Left lung (tissue), 10 donors: ENCODE results near the gene PLA2G2E. TPM values are rescaled to one million over a fixed set of nuclear protein-coding genes. Genes with fewer than 3 reads are reported as not detected.
A peak's percentile ranks its signal among the peaks of the same experiment; 100 is the strongest.

Experiments used
- ATAC-seq: fragments of 200-7000 bp; cut with Tn5 transposase; one replicate; pipeline ENCODE4 v1.9.1; 2020; ENCODE audit warnings: moderate library complexity
- DNase-seq, 4 donors: peaks; one replicate each; pipeline ENCODE4 v3.0.0-alpha.2; 2013 to 2020
- H3K27ac ChIP-seq, 2 donors: fragments of 200-600 bp; sonication (generic) in 1 of 2; one replicate each; pipeline versions ENCODE4 v1.5.0 to v1.8.0; 2020 to 2021
- H3K27me3 ChIP-seq, 2 donors: fragments of 200-600 bp; sonication (generic) in 1 of 2; one replicate each; pipeline versions ENCODE4 v1.5.0 to v1.8.0; 2020 to 2021
- H3K36me3 ChIP-seq, 2 donors: fragments of 200-600 bp; sonication (generic) in 1 of 2; one replicate each; pipeline versions ENCODE4 v1.5.0 to v1.8.0; 2020 to 2021
- H3K4me1 ChIP-seq, 2 donors: fragments of 200-600 bp; one replicate each; pipeline ENCODE4 v1.8.0; 2021
- H3K4me3 ChIP-seq, 2 donors: fragments of 200-600 bp; sonication (generic) in 1 of 2; one replicate each; pipeline versions ENCODE4 v1.5.0 to v1.8.0; 2020 to 2021; ENCODE audit warnings: mild to moderate bottlenecking in 1 of 2
- H3K9me3 ChIP-seq, 2 donors: fragments of 200-600 bp; sonication (generic) in 1 of 2; one replicate each; pipeline versions ENCODE4 v1.5.0 to v1.8.0; 2020 to 2021
- intact Hi-C, 2 donors: fragments of 100-400 bp; cut with DNase I; formaldehyde crosslinking; loops; one replicate each; pipeline versions ENCODE4 v1.11.2 to v1.14.2; 2022
- polyA plus RNA-seq, 6 donors: library from polyadenylated mRNA; unstranded; fragments of 120-200 nt; gene quantifications; one replicate each; pipeline ENCODE4 v1.2.1, GENCODE V29; 2013; ENCODE audit not compliant: insufficient read length in 6 of 6
- total RNA-seq, 2 donors: library from RNA; stranded (reverse); fragmentation: NEBNext Ultra II Directional; extraction: Animal tissue kit (Norgen Biotek cat#: 25700); gene quantifications; one replicate each; pipeline ENCODE4 v1.2.1, GENCODE V29; 2021
- TF ChIP-seq, protein P1 (sequence below), 2 donors: fragments of 200-600 bp; sonication (generic) in 1 of 2; IDR thresholded peaks; one replicate each; pipeline versions ENCODE4 v1.5.0 to v1.8.0; 2021; ENCODE audit warnings: antibody characterized with exemption in 2 of 2
- donor health status: DM: no; HTN: yes; CAD: no.
- donor health status: DM: no; HTN: no; CAD: no.

PLA2G2E gene
- total and polyA plus RNA-seq, 8 donors = not detected

DNA sequence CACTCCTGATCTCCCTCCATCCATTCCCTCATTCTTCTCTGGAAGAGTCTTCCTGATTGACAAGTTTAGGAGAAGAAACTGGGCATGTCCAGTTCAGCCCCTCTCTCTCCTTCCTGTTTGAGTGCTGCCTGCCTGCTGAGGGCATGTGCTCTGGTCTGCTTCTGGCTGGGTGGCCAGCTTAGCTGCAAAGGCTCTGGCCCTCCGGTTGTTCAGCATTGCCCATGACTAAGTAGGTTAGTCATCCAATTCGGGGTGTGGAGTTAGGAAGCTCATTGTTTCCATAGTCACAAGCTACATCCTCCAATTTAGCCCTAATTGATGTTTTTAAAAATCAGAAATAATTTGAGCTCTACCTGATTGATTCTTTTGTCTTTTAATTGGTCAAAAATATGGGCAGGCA is 25.6 kb upstream of the PLA2G2E start:
- DNase-seq (no peak), ATAC-seq (peak; percentile 64)
- H3K4me1 ChIP-seq = no peaks in the 10 kb centered on the region
- peaks cover 0 to 27% of the 10 kb centered on the region in 2 donors for H3K27me3 ChIP-seq
- H3K9me3 ChIP-seq = no peaks in the 10 kb centered on the region
- TF ChIP-seq, protein P1, sequence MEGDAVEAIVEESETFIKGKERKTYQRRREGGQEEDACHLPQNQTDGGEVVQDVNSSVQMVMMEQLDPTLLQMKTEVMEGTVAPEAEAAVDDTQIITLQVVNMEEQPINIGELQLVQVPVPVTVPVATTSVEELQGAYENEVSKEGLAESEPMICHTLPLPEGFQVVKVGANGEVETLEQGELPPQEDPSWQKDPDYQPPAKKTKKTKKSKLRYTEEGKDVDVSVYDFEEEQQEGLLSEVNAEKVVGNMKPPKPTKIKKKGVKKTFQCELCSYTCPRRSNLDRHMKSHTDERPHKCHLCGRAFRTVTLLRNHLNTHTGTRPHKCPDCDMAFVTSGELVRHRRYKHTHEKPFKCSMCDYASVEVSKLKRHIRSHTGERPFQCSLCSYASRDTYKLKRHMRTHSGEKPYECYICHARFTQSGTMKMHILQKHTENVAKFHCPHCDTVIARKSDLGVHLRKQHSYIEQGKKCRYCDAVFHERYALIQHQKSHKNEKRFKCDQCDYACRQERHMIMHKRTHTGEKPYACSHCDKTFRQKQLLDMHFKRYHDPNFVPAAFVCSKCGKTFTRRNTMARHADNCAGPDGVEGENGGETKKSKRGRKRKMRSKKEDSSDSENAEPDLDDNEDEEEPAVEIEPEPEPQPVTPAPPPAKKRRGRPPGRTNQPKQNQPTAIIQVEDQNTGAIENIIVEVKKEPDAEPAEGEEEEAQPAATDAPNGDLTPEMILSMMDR (IDR thresholded peaks at IDR 0.05) = no peak
- intact Hi-C loops = no loop called here
- H3K36me3 ChIP-seq = no peaks in the 10 kb centered on the region
- no peak overlapping the region for H3K27ac ChIP-seq
- no peak overlapping the region for H3K4me3 ChIP-seq

DNA sequence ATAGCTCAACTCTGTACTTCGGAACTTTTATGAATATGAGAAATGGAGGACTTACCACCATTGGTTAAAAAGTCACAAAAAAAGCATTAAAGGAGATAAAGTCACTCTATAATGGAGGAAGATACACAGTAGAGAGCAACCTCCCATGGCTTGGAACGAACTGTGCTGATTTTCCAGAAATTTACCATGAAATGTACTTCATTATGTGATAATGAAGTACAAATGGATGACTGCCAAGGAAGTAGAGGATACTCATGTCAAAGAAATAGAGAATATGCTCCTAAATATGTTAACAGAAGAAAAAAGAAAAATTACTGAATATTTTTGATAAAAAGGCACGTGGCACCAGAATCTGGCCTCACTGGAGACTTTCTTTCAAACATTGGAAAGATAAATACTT is 23.6 kb upstream of the PLA2G2E start:
- Histone ChIP-seq H3K9me3 (no peaks in the 10 kb centered on the region), H3K27ac (no peak overlapping the region), H3K27me3 (peaks cover 0 to 23% of the 10 kb centered on the region in 2 donors), H3K36me3 (no peaks in the 10 kb centered on the region), H3K4me3 (no peak overlapping the region), H3K4me1 (no peaks in the 10 kb centered on the region)
- TF ChIP-seq, protein P1 (IDR thresholded peaks at IDR 0.05) = no peak
- no peak for ATAC-seq
- peak in 2 of 4 donors; percentile 43 to 46 for DNase-seq
- intact Hi-C loops = no loop called here

DNA sequence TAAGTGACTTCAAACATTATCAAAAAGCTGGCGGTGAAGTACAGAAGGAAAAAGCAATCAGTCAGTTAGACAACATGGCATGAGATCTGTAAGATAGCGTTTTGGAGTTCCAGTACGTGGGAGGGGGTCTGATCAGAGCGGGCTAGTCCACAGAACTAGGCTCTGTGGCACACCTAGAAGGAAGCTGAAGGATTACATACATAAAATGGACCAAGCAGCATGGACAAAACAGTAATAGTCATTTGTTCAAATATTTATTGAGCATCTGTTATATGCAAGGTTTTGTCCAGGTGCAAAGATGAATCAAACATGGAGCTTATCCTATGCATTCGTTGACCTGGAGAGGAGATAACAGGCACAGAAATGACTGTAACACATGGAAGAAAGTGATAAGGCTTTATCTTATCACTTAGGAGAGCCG is 22.9 kb upstream of the PLA2G2E start:
- H3K4me1 ChIP-seq = no peaks in the 10 kb centered on the region
- H3K36me3 ChIP-seq = no peaks in the 10 kb centered on the region
- intact Hi-C loops = no loop called here
- DNase-seq = no peak
- H3K4me3 ChIP-seq = no peak overlapping the region
- peaks cover 0 to 23% of the 10 kb centered on the region in 2 donors for H3K27me3 ChIP-seq
- TF ChIP-seq, protein P1 (IDR thresholded peaks at IDR 0.05) = no peak
- H3K27ac ChIP-seq = no peak overlapping the region
- H3K9me3 ChIP-seq = no peaks in the 10 kb centered on the region
- no peak for ATAC-seq

DNA sequence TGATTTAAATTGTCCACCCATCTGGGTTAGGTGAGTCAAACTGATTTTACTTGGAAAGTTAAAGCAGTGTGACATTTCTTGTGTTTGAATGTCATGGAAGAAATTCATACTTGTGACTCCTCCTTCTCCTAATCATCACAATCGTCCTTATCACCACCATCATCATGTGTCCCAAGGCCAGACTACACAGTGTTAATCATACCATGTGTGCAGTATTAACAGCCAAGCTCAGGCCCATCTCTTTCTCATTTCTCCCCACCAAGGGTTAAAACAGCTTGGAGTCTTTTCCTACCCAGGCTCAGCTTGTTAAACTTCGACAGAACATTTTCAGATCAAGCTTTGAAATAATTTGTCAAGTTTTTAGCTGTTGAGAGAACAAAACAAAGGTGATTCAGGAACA is 22.5 kb upstream of the PLA2G2E start:
- TF ChIP-seq, protein P1 (IDR thresholded peaks at IDR 0.05) = no peak
- no peak overlapping the region for H3K4me3 ChIP-seq
- no peaks in the 10 kb centered on the region for H3K9me3 ChIP-seq
- ATAC-seq = no peak
- H3K4me1 ChIP-seq = no peaks in the 10 kb centered on the region
- no peak for DNase-seq
- H3K27ac ChIP-seq = no peak overlapping the region
- H3K36me3 ChIP-seq = no peaks in the 10 kb centered on the region
- H3K27me3 ChIP-seq = peaks cover 0 to 23% of the 10 kb centered on the region in 2 donors
- intact Hi-C loops = no loop called here

DNA sequence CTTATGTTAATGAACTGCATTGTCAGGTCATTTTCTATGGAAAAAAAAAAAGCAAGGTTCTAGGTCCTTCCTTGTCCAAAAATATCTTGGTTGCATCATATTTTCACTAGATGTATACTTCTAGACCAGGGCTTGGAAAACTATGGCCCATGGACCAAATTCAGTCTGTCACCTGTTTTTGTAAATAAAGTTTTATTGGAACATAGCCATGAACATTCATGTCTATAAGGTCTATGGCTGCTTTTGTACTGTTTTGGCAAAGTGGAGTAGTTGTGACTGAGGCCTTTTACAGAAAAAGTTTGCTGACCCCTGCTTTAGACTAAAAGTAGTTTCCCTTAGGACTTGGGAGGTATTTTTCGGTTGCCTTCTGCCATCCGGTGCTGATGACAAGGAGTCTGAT is 19.2 kb upstream of the PLA2G2E start:
- H3K4me1 ChIP-seq = no peaks in the 10 kb centered on the region
- ATAC-seq = no peak
- no peaks in the 10 kb centered on the region for H3K9me3 ChIP-seq
- H3K27ac ChIP-seq = no peak overlapping the region
- no peak for DNase-seq
- TF ChIP-seq, protein P1 (IDR thresholded peaks at IDR 0.05) = no peak
- H3K27me3 ChIP-seq = peaks cover 0 to 15% of the 10 kb centered on the region in 2 donors
- H3K36me3 ChIP-seq = no peaks in the 10 kb centered on the region
- intact Hi-C loops = no loop called here
- H3K4me3 ChIP-seq = no peak overlapping the region
